Breast epithelium (tissue), 3 donors: ENCODE measurements around the gene OAF.

Experiments used
- POLR2A ChIP-seq: fragments of 450-650 bp; IDR thresholded peaks from one replicate; pipeline ENCODE4 v1.6.1; 2016; ENCODE audit warnings: antibody characterized with exemption, mild to moderate bottlenecking, moderate library complexity
- POLR2AphosphoS5 ChIP-seq, 3 donors: sonication (generic); formaldehyde crosslinking; IDR thresholded peaks; one replicate each; pipeline ENCODE4 v1.6.1; 2017; ENCODE audit warnings: antibody characterized with exemption in 3 of 3
- TF ChIP-seq, protein P1 (sequence below), 3 donors: fragments of 450-650 bp; IDR thresholded peaks; one replicate each; pipeline ENCODE4 v1.5.1; 2016 to 2017; ENCODE audit warnings: antibody characterized with exemption in 3 of 3, mild to moderate bottlenecking in 3 of 3, moderate library complexity in 3 of 3

DNA sequence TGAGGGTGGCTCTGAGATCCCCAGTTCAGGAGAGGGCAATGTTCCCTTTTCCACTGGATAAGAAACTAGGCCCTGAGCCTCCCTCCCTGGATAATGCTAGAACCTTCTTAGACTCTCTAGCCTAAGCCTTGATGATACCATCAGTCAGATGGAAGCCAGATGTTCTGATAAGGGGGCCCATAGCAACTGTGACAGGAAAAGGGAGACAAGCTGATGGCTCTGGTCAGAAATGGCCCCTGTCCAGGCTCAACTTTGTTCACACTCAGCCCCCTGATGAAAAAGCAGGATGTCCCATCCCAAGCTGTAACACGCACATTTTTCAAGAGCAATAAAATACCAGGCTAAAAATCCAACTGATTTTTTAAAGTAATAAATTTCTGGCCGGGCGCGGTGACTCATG is 7.2 kb upstream of the OAF start:
- TF ChIP-seq, protein P1, sequence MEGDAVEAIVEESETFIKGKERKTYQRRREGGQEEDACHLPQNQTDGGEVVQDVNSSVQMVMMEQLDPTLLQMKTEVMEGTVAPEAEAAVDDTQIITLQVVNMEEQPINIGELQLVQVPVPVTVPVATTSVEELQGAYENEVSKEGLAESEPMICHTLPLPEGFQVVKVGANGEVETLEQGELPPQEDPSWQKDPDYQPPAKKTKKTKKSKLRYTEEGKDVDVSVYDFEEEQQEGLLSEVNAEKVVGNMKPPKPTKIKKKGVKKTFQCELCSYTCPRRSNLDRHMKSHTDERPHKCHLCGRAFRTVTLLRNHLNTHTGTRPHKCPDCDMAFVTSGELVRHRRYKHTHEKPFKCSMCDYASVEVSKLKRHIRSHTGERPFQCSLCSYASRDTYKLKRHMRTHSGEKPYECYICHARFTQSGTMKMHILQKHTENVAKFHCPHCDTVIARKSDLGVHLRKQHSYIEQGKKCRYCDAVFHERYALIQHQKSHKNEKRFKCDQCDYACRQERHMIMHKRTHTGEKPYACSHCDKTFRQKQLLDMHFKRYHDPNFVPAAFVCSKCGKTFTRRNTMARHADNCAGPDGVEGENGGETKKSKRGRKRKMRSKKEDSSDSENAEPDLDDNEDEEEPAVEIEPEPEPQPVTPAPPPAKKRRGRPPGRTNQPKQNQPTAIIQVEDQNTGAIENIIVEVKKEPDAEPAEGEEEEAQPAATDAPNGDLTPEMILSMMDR (IDR thresholded peaks at IDR 0.05), result no peak
- TF ChIP-seq POLR2A (no peak), POLR2AphosphoS5 (IDR thresholded peaks at IDR 0.05) (no peak)
